ENCODE results near the gene ZNF670.

GRCh38 chr1:247105966-247106365, 27.4 kb upstream of the ZNF670 start:
- TF ChIP-seq CTCF (IDR thresholded peaks at IDR 0.05) (no peak), POLR2A (IDR thresholded peaks at IDR 0.05) (no peak)

Measured in uterus (tissue), 2 donors.